Sigmoid colon (tissue), 7 donors: Measurements from ENCODE around the gene MAGI2. TPM values are rescaled to one million over a fixed set of nuclear protein-coding genes. Genes with fewer than 3 reads are reported as not detected.

Experiments
- DNase-seq: peaks from one replicate; pipeline ENCODE4 v3.0.0-alpha.2; 2019
- H3K27ac ChIP-seq, 4 donors: fragments of 200-600 bp; sonication (generic); one replicate each; pipeline ENCODE4 v1.5.1; 2016 to 2019; ENCODE audit warnings: mild to moderate bottlenecking in 1 of 4
- H3K27me3 ChIP-seq, 3 donors: fragments of 200-600 bp; sonication (generic); one replicate each; pipeline ENCODE4 v1.5.1; 2019; ENCODE audit warnings: mild to moderate bottlenecking in 1 of 3
- H3K36me3 ChIP-seq, 4 donors: fragments of 200-600 bp; sonication (generic); one replicate each; pipeline ENCODE4 v1.5.1; 2016 to 2019
- H3K4me1 ChIP-seq, 4 donors: fragments of 200-600 bp; sonication (generic); one replicate each; pipeline ENCODE4 v1.5.1; 2017 to 2019
- H3K4me3 ChIP-seq, 4 donors: fragments of 200-600 bp; sonication (generic); one replicate each; pipeline ENCODE4 v1.5.1; 2017 to 2019; ENCODE audit warnings: mild to moderate bottlenecking in 2 of 4, moderate library complexity in 1 of 4
- H3K9me3 ChIP-seq, 4 donors: fragments of 200-600 bp in 3 of 4; sonication (generic) in 3 of 4; one replicate each; pipeline versions ENCODE4 v1.5.1 to v1.6.1; 2013 to 2019
- EP300 ChIP-seq, 4 donors: sonication (generic); formaldehyde crosslinking; IDR thresholded peaks; one replicate each; pipeline ENCODE4 v1.6.1; 2017; ENCODE audit warnings: antibody characterized with exemption in 4 of 4
- POLR2A ChIP-seq, 2 donors: fragments of 450-650 bp; IDR thresholded peaks; one replicate each; pipeline ENCODE4 v1.6.1; 2016; ENCODE audit warnings: antibody characterized with exemption in 2 of 2, mild to moderate bottlenecking in 2 of 2, moderate library complexity in 2 of 2
- POLR2AphosphoS5 ChIP-seq, 4 donors: sonication (generic); formaldehyde crosslinking; IDR thresholded peaks; one replicate each; pipeline ENCODE4 v1.6.1; 2017; ENCODE audit warnings: antibody characterized with exemption in 4 of 4
- WGBS, 2 donors: extraction: QIAGEN DNeasy Blood & Tissue Kit; methylation state at CpG; one replicate each; pipeline ENCODE4 v1.1.7; 2013; 5-methylcytosine and 5-hydroxymethylcytosine counted together
- intact Hi-C: fragments of 100-400 bp; cut with DNase I; formaldehyde crosslinking; loops from one replicate; pipeline ENCODE4 v1.15.1; 2023
- polyA plus RNA-seq, 3 donors: library from polyadenylated mRNA; stranded (reverse); fragments of 200-250 nt; gene quantifications; one replicate each; pipeline ENCODE4 v1.2.3, GENCODE V29; 2013
- total RNA-seq, 4 donors: library from RNA; depleted of rRNA; stranded (reverse); fragments of >200 nt; gene quantifications; one replicate each; pipeline ENCODE4 v1.1.0, GENCODE V29; 2016
- TF ChIP-seq, protein P1 (sequence below), 4 experiments: fragments of 450-650 bp in 3 of 4; fragments of 200-600 bp in 1 of 4; IDR thresholded peaks; one replicate each; pipeline ENCODE4 v1.5.1; 2016 to 2019; ENCODE audit warnings: antibody characterized with exemption in 4 of 4, mild to moderate bottlenecking in 3 of 4, moderate library complexity in 2 of 4
- donor health status: healthy with polysubstance abuse.
- donor health status: Bipolar disorder and iron deficiency.
- donor health status: healthy.

The MAGI2 gene
- total and polyA plus RNA-seq, 7 donors = 0.69 to 26.9 (median 14.7) TPM

DNA sequence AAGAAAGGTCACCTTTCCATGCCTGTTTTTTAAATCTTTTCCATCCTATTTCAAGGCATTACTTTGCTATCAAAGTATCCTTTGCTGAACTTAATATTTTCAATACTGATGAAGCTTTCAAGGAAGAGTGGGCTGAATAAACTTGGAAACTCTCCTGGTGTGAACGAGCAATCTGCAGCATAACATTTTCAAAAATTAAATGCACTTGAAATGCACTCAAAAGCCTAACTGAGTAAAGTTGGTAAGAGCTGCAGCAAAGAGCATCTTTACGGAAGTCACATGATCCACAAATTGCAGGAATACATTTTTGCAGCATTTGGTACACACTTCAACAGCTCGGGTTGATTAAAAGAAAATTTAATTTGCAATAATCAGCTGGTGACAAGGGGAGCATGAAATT lies 1287.6 kb downstream of the MAGI2 start:
- WGBS, 2 donors = 70 to 79% methylated on average over 3 of the region's 3 CpGs
- no peak for DNase-seq
- H3K4me3 ChIP-seq = no peak overlapping the region
- no peaks in the 10 kb centered on the region for H3K9me3 ChIP-seq
- H3K36me3 ChIP-seq = no peaks in the 10 kb centered on the region
- no peaks in the 10 kb centered on the region for H3K27me3 ChIP-seq
- H3K27ac ChIP-seq = no peak overlapping the region
- intact Hi-C loops = no loop called here
- no peak for TF ChIP-seq POLR2A (IDR thresholded peaks at IDR 0.05)
- no peak for TF ChIP-seq EP300 (IDR thresholded peaks at IDR 0.05)
- TF ChIP-seq POLR2AphosphoS5 (IDR thresholded peaks at IDR 0.05) = no peak
- TF ChIP-seq, protein P1, sequence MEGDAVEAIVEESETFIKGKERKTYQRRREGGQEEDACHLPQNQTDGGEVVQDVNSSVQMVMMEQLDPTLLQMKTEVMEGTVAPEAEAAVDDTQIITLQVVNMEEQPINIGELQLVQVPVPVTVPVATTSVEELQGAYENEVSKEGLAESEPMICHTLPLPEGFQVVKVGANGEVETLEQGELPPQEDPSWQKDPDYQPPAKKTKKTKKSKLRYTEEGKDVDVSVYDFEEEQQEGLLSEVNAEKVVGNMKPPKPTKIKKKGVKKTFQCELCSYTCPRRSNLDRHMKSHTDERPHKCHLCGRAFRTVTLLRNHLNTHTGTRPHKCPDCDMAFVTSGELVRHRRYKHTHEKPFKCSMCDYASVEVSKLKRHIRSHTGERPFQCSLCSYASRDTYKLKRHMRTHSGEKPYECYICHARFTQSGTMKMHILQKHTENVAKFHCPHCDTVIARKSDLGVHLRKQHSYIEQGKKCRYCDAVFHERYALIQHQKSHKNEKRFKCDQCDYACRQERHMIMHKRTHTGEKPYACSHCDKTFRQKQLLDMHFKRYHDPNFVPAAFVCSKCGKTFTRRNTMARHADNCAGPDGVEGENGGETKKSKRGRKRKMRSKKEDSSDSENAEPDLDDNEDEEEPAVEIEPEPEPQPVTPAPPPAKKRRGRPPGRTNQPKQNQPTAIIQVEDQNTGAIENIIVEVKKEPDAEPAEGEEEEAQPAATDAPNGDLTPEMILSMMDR (IDR thresholded peaks at IDR 0.05) = no peak
- H3K4me1 ChIP-seq = no peaks in the 10 kb centered on the region

DNA sequence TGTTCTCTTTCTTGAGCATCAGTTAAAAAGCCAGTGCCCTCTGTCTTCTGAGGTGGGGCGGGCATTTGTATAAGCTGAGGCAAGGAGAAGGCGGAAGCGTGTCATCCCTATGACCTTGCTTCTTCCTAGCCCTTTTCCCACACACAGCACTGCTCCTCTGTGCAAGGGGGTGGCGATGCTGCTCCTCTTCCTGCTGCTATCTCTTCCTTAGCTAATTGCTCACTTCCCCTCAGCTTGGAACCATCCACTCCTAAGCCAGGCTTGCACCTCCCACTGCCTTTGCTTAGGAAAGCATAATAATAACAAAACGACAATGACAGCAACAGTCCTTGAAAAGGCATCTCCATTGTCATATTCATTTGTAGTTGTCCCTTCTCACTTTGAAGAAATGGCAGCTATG lies 1288.0 kb downstream of the MAGI2 start:
- Histone ChIP-seq H3K9me3 (no peaks in the 10 kb centered on the region), H3K4me1 (no peaks in the 10 kb centered on the region), H3K27me3 (no peaks in the 10 kb centered on the region), H3K27ac (no peak overlapping the region), H3K36me3 (no peaks in the 10 kb centered on the region), H3K4me3 (no peak overlapping the region)
- WGBS, 2 donors = 75 to 83% methylated on average over 5 of the region's 5 CpGs
- TF ChIP-seq POLR2AphosphoS5 (IDR thresholded peaks at IDR 0.05) (no peak), EP300 (IDR thresholded peaks at IDR 0.05) (no peak), POLR2A (IDR thresholded peaks at IDR 0.05) (no peak)
- TF ChIP-seq, protein P1 (IDR thresholded peaks at IDR 0.05) = no peak
- intact Hi-C loops = no loop called here
- DNase-seq = no peak

DNA sequence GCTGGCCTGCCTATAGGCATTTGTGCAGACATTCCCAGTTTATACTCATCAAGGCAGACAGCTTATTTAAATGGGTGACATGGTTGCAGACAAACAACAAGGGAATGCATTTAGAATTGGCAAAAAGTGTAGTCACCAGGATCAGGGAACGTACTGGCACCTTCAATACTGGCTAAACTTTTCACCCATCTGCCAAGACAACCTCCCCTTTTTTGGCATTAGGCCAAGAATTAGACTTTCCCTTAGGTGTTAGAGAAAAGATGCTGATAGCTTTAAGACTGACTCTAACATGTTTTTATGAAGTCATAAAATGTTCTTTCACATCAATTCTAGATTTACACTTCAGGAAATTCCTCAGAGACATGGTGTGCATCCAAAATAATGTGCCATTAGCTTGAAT lies 1289.0 kb downstream of the MAGI2 start:
- intact Hi-C loops = no loop called here
- Histone ChIP-seq H3K9me3 (no peaks in the 10 kb centered on the region), H3K36me3 (no peaks in the 10 kb centered on the region), H3K27me3 (no peaks in the 10 kb centered on the region), H3K27ac (no peak overlapping the region), H3K4me3 (no peak overlapping the region), H3K4me1 (no peaks in the 10 kb centered on the region)
- WGBS, 2 donors = 38 to 67% methylated on average over 1 of the region's 1 CpG
- TF ChIP-seq, protein P1 (IDR thresholded peaks at IDR 0.05) = no peak
- TF ChIP-seq POLR2A (IDR thresholded peaks at IDR 0.05) (no peak), EP300 (IDR thresholded peaks at IDR 0.05) (no peak), POLR2AphosphoS5 (IDR thresholded peaks at IDR 0.05) (no peak)
- DNase-seq = no peak

DNA sequence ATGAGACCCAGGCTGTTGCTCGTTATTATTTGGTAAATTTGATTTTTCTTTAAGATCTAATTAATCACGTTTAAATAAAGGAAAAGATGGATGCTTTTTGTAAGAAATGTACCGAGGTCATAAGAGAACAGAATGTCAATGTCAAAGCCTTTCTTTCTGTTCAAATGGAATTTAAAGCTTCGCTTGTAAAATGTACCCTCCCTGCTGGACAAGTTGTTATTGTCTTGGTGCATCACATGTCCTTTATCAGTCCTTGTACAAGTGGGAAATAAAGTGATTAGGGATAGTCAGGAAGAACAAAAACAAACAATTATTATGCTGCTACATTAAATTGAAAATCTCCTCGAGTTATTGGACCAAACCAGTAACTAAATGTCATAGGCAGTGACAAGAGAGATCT lies 1291.7 kb downstream of the MAGI2 start:
- Histone ChIP-seq H3K4me1 (no peaks in the 10 kb centered on the region), H3K4me3 (no peak overlapping the region), H3K9me3 (no peaks in the 10 kb centered on the region), H3K36me3 (no peaks in the 10 kb centered on the region), H3K27ac (no peak overlapping the region), H3K27me3 (no peaks in the 10 kb centered on the region)
- WGBS, 2 donors = 53 to 68% methylated on average over 5 of the region's 5 CpGs
- intact Hi-C loops = no loop called here
- no peak for DNase-seq
- TF ChIP-seq POLR2A (IDR thresholded peaks at IDR 0.05) (no peak), EP300 (IDR thresholded peaks at IDR 0.05) (no peak), POLR2AphosphoS5 (IDR thresholded peaks at IDR 0.05) (no peak)
- TF ChIP-seq, protein P1 (IDR thresholded peaks at IDR 0.05) = no peak

DNA sequence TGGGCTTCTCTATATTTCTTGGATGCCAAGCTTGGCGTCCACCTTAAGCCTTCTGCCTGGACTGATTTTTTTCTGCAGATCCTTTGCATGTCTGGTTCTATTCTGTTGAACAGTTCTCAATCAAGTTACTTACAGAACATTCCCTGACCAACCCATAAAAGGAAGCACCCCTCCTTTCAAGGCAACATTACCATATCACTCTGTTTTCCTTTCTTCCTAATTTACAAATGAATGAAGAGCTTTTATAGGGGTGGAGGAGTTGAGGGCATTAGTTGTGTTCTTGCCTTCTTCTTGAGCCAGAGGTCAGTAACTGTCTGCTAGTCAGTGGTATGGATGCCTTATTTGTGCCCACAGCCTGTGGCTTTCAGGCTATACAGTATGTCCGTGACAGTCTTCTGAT lies 1293.9 kb downstream of the MAGI2 start:
- Histone ChIP-seq H3K27ac (no peak overlapping the region), H3K4me1 (no peaks in the 10 kb centered on the region), H3K36me3 (no peaks in the 10 kb centered on the region), H3K9me3 (no peaks in the 10 kb centered on the region), H3K4me3 (no peak overlapping the region), H3K27me3 (no peaks in the 10 kb centered on the region)
- TF ChIP-seq POLR2AphosphoS5 (IDR thresholded peaks at IDR 0.05) = no peak
- no peak for TF ChIP-seq EP300 (IDR thresholded peaks at IDR 0.05)
- no peak for TF ChIP-seq POLR2A (IDR thresholded peaks at IDR 0.05)
- TF ChIP-seq, protein P1 (IDR thresholded peaks at IDR 0.05) = no peak
- WGBS, 2 donors = 88 to 92% methylated on average over 2 of the region's 2 CpGs
- no peak for DNase-seq
- intact Hi-C loops = no loop called here
